SK-N-SH (cell line): ENCODE results near the gene GLCE. TPM values are rescaled to one million over a fixed set of nuclear protein-coding genes. Genes with fewer than 3 reads are reported as not detected.

Experiments used
- CTCF ChIA-PET: fragments of 300-600, 350-600 bp; formaldehyde crosslinking; extraction: SDS; loops from one replicate; lab custom pipeline; 2021; lab: Yijun Ruan, JAX
- POLR2A ChIA-PET: fragments of 350-600 bp; sonication (Branson Sonifier 250); formaldehyde crosslinking; extraction: SDS; loops from one replicate; lab custom pipeline; 2020; ENCODE audit warnings: antibody characterized with exemption, inconsistent platforms; lab: Yijun Ruan, JAX
- DNase-seq: peaks from one replicate; pipeline ENCODE4 v3.0.0; 2012
- H2AFZ ChIP-seq: fragments of 200-600 bp; sonication (generic); 2 replicates; pipeline ENCODE4 v1.8.1; 2016; ENCODE audit warnings: antibody characterized with exemption, mild to moderate bottlenecking, low read depth
- H3F3A ChIP-seq: fragments of 200-600 bp; sonication (generic); replicated peaks from 2 replicates; pipeline ENCODE3; 2016; ENCODE audit warnings: antibody characterized with exemption, mild to moderate bottlenecking; ENCODE audit not compliant: insufficient read depth
- H3K27ac ChIP-seq, 2 experiments: fragments of 200-500 bp in 1 of 2; fragments of 200-600 bp in 1 of 2; sonication (Bioruptor generic) in 1 of 2; sonication (generic), shearing (Covaris generic) in 1 of 2; 2 replicates each; pipeline versions ENCODE4 v1.5.1 to v1.6.1; 2014 to 2016; ENCODE audit warnings: low read depth in 2 of 2, inconsistent platforms in 1 of 2, low read length in 1 of 2, mild to moderate bottlenecking in 1 of 2, mixed read lengths in 1 of 2
- H3K27me3 ChIP-seq: fragments of 200-600 bp; sonication (generic), shearing (Covaris generic); 2 replicates; pipeline ENCODE4 v1.6.1; 2016; ENCODE audit warnings: mixed run types; ENCODE audit not compliant: insufficient read depth
- H3K36me3 ChIP-seq, 2 experiments: fragments of 200-500 bp in 1 of 2; fragments of 200-600 bp in 1 of 2; sonication (Bioruptor generic) in 1 of 2; sonication (generic) in 1 of 2; replicated peaks in 1 of 2; 2 replicates each; pipeline versions ENCODE3 to v1.5.1; 2014 to 2016; ENCODE audit warnings: low read length in 1 of 2, mild to moderate bottlenecking in 1 of 2; ENCODE audit not compliant: insufficient read depth in 2 of 2, control insufficient read depth in 1 of 2
- H3K4me1 ChIP-seq, 2 experiments: fragments of 200-500 bp in 1 of 2; fragments of 200-600 bp in 1 of 2; sonication (Bioruptor generic) in 1 of 2; sonication (generic), shearing (Covaris generic) in 1 of 2; 2 replicates each; pipeline versions ENCODE4 v1.5.1 to v1.6.1; 2014 to 2016; ENCODE audit warnings: low read depth in 1 of 2, low read length in 1 of 2, mixed run types in 1 of 2; ENCODE audit not compliant: insufficient read depth in 2 of 2, control insufficient read depth in 1 of 2
- H3K4me2 ChIP-seq: fragments of 200-600 bp; sonication (generic), shearing (Covaris generic); 2 replicates; pipeline ENCODE4 v1.6.1; 2017; ENCODE audit warnings: mixed run types
- H3K4me3 ChIP-seq, 2 experiments: fragments of 200-500 bp in 1 of 2; fragments of 200-600 bp in 1 of 2; sonication (Bioruptor generic) in 1 of 2; sonication (generic), shearing (Covaris generic) in 1 of 2; 2 replicates each; pipeline versions ENCODE4 v1.5.1 to v1.8.1; 2014 to 2016; ENCODE audit warnings: low read depth in 2 of 2, inconsistent platforms in 1 of 2, low read length in 1 of 2, mild to moderate bottlenecking in 1 of 2, mixed read lengths in 1 of 2, moderate library complexity in 1 of 2
- H3K79me2 ChIP-seq: fragments of 200-600 bp; sonication (generic); 2 replicates; pipeline ENCODE4 v1.8.1; 2017; ENCODE audit warnings: mild to moderate bottlenecking; ENCODE audit not compliant: insufficient read depth
- H3K9ac ChIP-seq: fragments of 200-600 bp; sonication (generic); 2 replicates; pipeline ENCODE4 v1.6.1; 2017; ENCODE audit warnings: mixed run types
- H3K9me2 ChIP-seq: fragments of 200-600 bp; sonication (generic); 2 replicates; pipeline ENCODE4 v1.6.1; 2017; ENCODE audit warnings: mixed run types
- H3K9me3 ChIP-seq: fragments of 200-600 bp; sonication (generic); 2 replicates; pipeline ENCODE4 v1.6.1; 2017; ENCODE audit warnings: mixed run types, mild to moderate bottlenecking, moderate library complexity
- H4K20me1 ChIP-seq: fragments of 200-600 bp; sonication (generic); 2 replicates; pipeline ENCODE4 v1.6.1; 2017; ENCODE audit warnings: mild to moderate bottlenecking, mixed run types; ENCODE audit not compliant: insufficient read depth
- ELF1 ChIP-seq: IDR thresholded peaks from 2 replicates; pipeline ENCODE4 v1.4.0; 2012
- EP300 ChIP-seq, 2 experiments: IDR thresholded peaks; 2 replicates each; pipeline versions ENCODE4 v1.4.0 to v1.6.1; 2012; ENCODE audit warnings: borderline replicate concordance in 1 of 2, low read depth in 1 of 2, low read length in 1 of 2
- EZH2phosphoT487 ChIP-seq: fragments of 200-600 bp; sonication (generic); IDR thresholded peaks from 2 replicates; pipeline ENCODE4 v1.6.1; 2017; ENCODE audit warnings: low read depth, mixed run types, mild to moderate bottlenecking, antibody characterized with exemption, moderate library complexity, borderline replicate concordance
- FOSL2 ChIP-seq: IDR thresholded peaks from 2 replicates; pipeline ENCODE4 v1.4.0; 2012; ENCODE audit warnings: low read depth, mild to moderate bottlenecking, moderate library complexity, borderline replicate concordance
- FOXJ3 ChIP-seq: sonication (generic); formaldehyde crosslinking; IDR thresholded peaks from 2 replicates; pipeline ENCODE4 v1.5.1; 2020; ENCODE audit warnings: mild to moderate bottlenecking, missing genetic modification reagents
- FOXM1 ChIP-seq: IDR thresholded peaks from 2 replicates; pipeline ENCODE4 v1.4.0; 2012; ENCODE audit warnings: low read depth, mild to moderate bottlenecking
- GABPA ChIP-seq: IDR thresholded peaks from 2 replicates; pipeline ENCODE4 v1.4.0; 2012; ENCODE audit warnings: low read depth, mild to moderate bottlenecking
- IRF3 ChIP-seq: fragments of 150-350 bp; IDR thresholded peaks from 2 replicates; pipeline ENCODE4 v1.6.1; 2016; ENCODE audit warnings: mild to moderate bottlenecking, low read depth, low read length
- JUND ChIP-seq: IDR thresholded peaks from 2 replicates; pipeline ENCODE4 v1.4.0; 2012
- NFIC ChIP-seq: IDR thresholded peaks from 2 replicates; pipeline ENCODE4 v1.4.0; 2012; ENCODE audit warnings: borderline replicate concordance
- NRF1 ChIP-seq: IDR thresholded peaks from 2 replicates; pipeline ENCODE4 v1.6.1; 2012; ENCODE audit warnings: low read depth, mild to moderate bottlenecking, low read length
- PBX3 ChIP-seq: IDR thresholded peaks from 2 replicates; pipeline ENCODE4; 2012
- POLR2AphosphoS5 ChIP-seq: IDR thresholded peaks from 2 replicates; pipeline ENCODE4 v1.6.1; 2012; ENCODE audit warnings: low read depth, low read length
- RFX5 ChIP-seq: IDR thresholded peaks from 2 replicates; pipeline ENCODE4 v1.6.1; 2012; ENCODE audit warnings: mild to moderate bottlenecking, improper control_type of control experiment, low read length
- RXRA ChIP-seq: IDR thresholded peaks from 2 replicates; pipeline ENCODE4 v1.4.0; 2012; ENCODE audit warnings: low read depth, mild to moderate bottlenecking, borderline replicate concordance
- SMC3 ChIP-seq: IDR thresholded peaks from 2 replicates; pipeline ENCODE4 v1.6.1; 2012; ENCODE audit warnings: low read depth, low read length, improper control_type of control experiment
- TAF1 ChIP-seq: IDR thresholded peaks from 2 replicates; pipeline ENCODE4 v1.6.1; 2012; ENCODE audit warnings: low read depth, mild to moderate bottlenecking, low read length, moderate library complexity, borderline replicate concordance
- TCF12 ChIP-seq: IDR thresholded peaks from 2 replicates; pipeline ENCODE4 v1.4.0; 2012
- TEAD4 ChIP-seq: IDR thresholded peaks from 2 replicates; pipeline ENCODE4 v1.4.0; 2012; ENCODE audit warnings: mild to moderate bottlenecking, borderline replicate concordance; ENCODE audit not compliant: insufficient read depth
- USF1 ChIP-seq: IDR thresholded peaks from 2 replicates; pipeline ENCODE4 v1.4.0; 2012; ENCODE audit warnings: low read depth, borderline replicate concordance
- USF2 ChIP-seq: fragments of 150-350 bp; IDR thresholded peaks from 2 replicates; pipeline ENCODE4 v1.6.1; 2017; ENCODE audit warnings: antibody characterized with exemption, low read length, low read depth, borderline replicate concordance
- YY1 ChIP-seq: IDR thresholded peaks from 2 replicates; pipeline ENCODE4 v1.4.0; 2012; ENCODE audit warnings: low read depth, mild to moderate bottlenecking
- WGBS: methylation state at CpG from one replicate; pipeline ENCODE4 v1.1.6; 2017; ENCODE audit warnings: low lambda C conversion rate; 5-methylcytosine and 5-hydroxymethylcytosine counted together
- polyA plus RNA-seq, 3 experiments: library from polyadenylated mRNA; depleted of rRNA; stranded (reverse); fragments of >200 nt; gene quantifications; 2 replicates each; pipeline ENCODE4 v1.2.3, GENCODE V29; 2012

GLCE gene
- polyA plus RNA-seq, 1 of the 3 experiments (the other 2 are of a cell fraction): 19.5 TPM

GRCh38 chr15:69146724-69147435, 13.6 kb upstream of the GLCE start:
- Histone ChIP-seq H3K27ac (no peak overlapping the region), H3K9ac (no peak overlapping the region), H3K9me2 (no peaks in the 10 kb centered on the region), H4K20me1 (no peaks in the 10 kb centered on the region), H3F3A (no peaks in the 10 kb centered on the region), H3K4me3 (no peak overlapping the region), H3K9me3 (no peaks in the 10 kb centered on the region), H3K4me1 (peaks cover 0 to 5% of the 10 kb centered on the region in 2 experiments; a peak in 1 of 4 replicates), H2AFZ (no peak overlapping the region), H3K4me2 (no peak overlapping the region), H3K27me3 (no peaks in the 10 kb centered on the region), H3K36me3 (no peaks in the 10 kb centered on the region), H3K79me2 (no peaks in the 10 kb centered on the region)
- POLR2A ChIA-PET: no interaction called here
- CTCF ChIA-PET: interaction anchor here (0.8 kb wide), 1 partner anchor 43 kb away, joined by 3 read pairs; no protein-coding TSS in a partner anchor
- no peak for TF ChIP-seq EZH2phosphoT487
- TF ChIP-seq POLR2AphosphoS5: no peak
- TF ChIP-seq FOXJ3 (CRISPR knock-in tag): no peak
- TF ChIP-seq TCF12: no peak
- no peak for TF ChIP-seq FOXM1
- TF ChIP-seq EP300 (IDR thresholded peaks at IDR 0.05; ENCODE audit: borderline replicate concordance in 1 of 2, low read depth in 1 of 2, low read length in 1 of 2): no peak
- TF ChIP-seq TAF1: no peak
- no peak for TF ChIP-seq RXRA
- TF ChIP-seq PBX3: no peak
- no peak for DNase-seq
- WGBS: 85% methylated on average over 9 of the region's 9 CpGs

GRCh38 chr15:69148465-69148864, 12.0 kb upstream of the GLCE start:
- TF ChIP-seq IRF3 (no peak), YY1 (no peak), ELF1 (no peak), NRF1 (no peak), FOSL2 (no peak), FOXM1 (no peak), RXRA (no peak), NFIC (no peak), PBX3 (no peak), TEAD4 (no peak), TAF1 (no peak), SMC3 (no peak), GABPA (no peak), RFX5 (no peak), USF2 (no peak), JUND (no peak), USF1 (no peak)
- no peaks in the 10 kb centered on the region for H3K27me3 ChIP-seq
- WGBS: 64% methylated on average over 1 of the region's 1 CpG
- H3K4me2 ChIP-seq: no peak overlapping the region
- no peak for DNase-seq
- H3K9me2 ChIP-seq: no peaks in the 10 kb centered on the region
- no peak overlapping the region for H2AFZ ChIP-seq
- H3K4me1 ChIP-seq: peaks cover 0 to 5% of the 10 kb centered on the region in 2 experiments; a peak in 1 of 4 replicates
- no peaks in the 10 kb centered on the region for H3F3A ChIP-seq
- no peaks in the 10 kb centered on the region for H3K9me3 ChIP-seq
- no peak overlapping the region for H3K27ac ChIP-seq
- H3K9ac ChIP-seq: no peak overlapping the region
- no peaks in the 10 kb centered on the region for H3K36me3 ChIP-seq
- ChIA-PET POLR2A (interaction anchor here (1.1 kb wide), 1 partner anchor 12 kb away, joined by 4 read pairs; the partner anchor contains the start of gene GLCE), CTCF (no interaction called here)
- no peaks in the 10 kb centered on the region for H3K79me2 ChIP-seq
- no peaks in the 10 kb centered on the region for H4K20me1 ChIP-seq
- no peak overlapping the region for H3K4me3 ChIP-seq
